ENCODE data around the gene MAP2K5.

MAP2K5 gene

DNA sequence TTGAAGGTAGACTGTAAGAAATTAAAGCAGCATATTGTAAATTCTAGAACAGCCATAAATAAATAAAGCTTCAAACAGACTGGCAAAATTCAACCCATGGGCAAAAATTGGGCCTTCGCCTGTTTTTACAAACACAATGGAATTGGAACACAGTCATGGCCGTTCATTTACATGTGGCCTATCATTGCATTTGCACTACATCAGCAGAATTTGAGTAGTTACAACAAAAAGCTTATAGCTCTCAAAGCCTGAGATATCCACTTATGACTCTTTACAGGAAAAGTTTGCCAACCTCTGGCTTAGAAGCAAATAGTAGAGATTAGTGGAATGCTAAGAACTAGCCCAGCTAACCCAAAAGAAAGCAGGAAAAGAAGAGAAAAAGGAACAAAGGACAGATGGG, 143.2 kb downstream of the MAP2K5 start:
- no peak for TF ChIP-seq NFIC (IDR thresholded peaks at IDR 0.05)

DNA sequence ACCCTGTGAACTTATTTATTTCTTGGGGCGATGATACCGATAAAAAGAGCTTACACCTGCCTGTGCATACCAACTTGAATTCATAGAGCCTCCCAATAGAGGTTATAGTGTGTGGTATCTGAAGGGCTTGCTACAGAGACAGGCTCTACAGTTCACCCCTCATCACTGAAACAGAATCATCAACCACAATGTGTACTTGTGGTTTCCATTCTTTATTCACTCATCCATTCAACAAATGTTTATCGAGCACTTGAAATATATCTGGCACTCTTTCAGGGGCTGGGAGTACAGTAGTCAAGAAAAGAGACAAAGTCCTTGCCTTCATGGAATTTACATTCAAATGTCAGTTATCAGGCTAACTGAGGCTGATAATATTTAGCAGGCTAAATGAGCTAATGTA, 148.4 kb downstream of the MAP2K5 start:
- TF ChIP-seq CEBPB (IDR thresholded peaks at IDR 0.05), result no peak
- no peak for TF ChIP-seq EP300 (IDR thresholded peaks at IDR 0.05; ENCODE audit: borderline replicate concordance)
- TF ChIP-seq TAF1 (IDR thresholded peaks at IDR 0.05; ENCODE audit: low read depth), result no peak
- no peak for TF ChIP-seq ZBTB7A (IDR thresholded peaks at IDR 0.05; ENCODE audit: low read depth)
- TF ChIP-seq TCF12 (IDR thresholded peaks at IDR 0.05; ENCODE audit: low read depth), result no peak
- TF ChIP-seq, protein P1, sequence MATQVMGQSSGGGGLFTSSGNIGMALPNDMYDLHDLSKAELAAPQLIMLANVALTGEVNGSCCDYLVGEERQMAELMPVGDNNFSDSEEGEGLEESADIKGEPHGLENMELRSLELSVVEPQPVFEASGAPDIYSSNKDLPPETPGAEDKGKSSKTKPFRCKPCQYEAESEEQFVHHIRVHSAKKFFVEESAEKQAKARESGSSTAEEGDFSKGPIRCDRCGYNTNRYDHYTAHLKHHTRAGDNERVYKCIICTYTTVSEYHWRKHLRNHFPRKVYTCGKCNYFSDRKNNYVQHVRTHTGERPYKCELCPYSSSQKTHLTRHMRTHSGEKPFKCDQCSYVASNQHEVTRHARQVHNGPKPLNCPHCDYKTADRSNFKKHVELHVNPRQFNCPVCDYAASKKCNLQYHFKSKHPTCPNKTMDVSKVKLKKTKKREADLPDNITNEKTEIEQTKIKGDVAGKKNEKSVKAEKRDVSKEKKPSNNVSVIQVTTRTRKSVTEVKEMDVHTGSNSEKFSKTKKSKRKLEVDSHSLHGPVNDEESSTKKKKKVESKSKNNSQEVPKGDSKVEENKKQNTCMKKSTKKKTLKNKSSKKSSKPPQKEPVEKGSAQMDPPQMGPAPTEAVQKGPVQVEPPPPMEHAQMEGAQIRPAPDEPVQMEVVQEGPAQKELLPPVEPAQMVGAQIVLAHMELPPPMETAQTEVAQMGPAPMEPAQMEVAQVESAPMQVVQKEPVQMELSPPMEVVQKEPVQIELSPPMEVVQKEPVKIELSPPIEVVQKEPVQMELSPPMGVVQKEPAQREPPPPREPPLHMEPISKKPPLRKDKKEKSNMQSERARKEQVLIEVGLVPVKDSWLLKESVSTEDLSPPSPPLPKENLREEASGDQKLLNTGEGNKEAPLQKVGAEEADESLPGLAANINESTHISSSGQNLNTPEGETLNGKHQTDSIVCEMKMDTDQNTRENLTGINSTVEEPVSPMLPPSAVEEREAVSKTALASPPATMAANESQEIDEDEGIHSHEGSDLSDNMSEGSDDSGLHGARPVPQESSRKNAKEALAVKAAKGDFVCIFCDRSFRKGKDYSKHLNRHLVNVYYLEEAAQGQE (IDR thresholded peaks at IDR 0.05; ENCODE audit: low read depth), result no peak
- no peak for TF ChIP-seq YY1 (IDR thresholded peaks at IDR 0.05; ENCODE audit: low read depth)
- no peak for TF ChIP-seq CREB1 (IDR thresholded peaks at IDR 0.05; ENCODE audit: low read depth)
- no peak for TF ChIP-seq FOXM1 (IDR thresholded peaks at IDR 0.05; ENCODE audit: borderline replicate concordance, low read depth)
- TF ChIP-seq RAD21 (IDR thresholded peaks at IDR 0.05; ENCODE audit: low read depth), result no peak
- TF ChIP-seq TEAD4 (IDR thresholded peaks at IDR 0.05), result no peak
- TF ChIP-seq, protein P2, sequence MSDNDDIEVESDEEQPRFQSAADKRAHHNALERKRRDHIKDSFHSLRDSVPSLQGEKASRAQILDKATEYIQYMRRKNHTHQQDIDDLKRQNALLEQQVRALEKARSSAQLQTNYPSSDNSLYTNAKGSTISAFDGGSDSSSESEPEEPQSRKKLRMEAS (IDR thresholded peaks at IDR 0.05), result no peak
- no peak for TF ChIP-seq NFIC (IDR thresholded peaks at IDR 0.05)

DNA sequence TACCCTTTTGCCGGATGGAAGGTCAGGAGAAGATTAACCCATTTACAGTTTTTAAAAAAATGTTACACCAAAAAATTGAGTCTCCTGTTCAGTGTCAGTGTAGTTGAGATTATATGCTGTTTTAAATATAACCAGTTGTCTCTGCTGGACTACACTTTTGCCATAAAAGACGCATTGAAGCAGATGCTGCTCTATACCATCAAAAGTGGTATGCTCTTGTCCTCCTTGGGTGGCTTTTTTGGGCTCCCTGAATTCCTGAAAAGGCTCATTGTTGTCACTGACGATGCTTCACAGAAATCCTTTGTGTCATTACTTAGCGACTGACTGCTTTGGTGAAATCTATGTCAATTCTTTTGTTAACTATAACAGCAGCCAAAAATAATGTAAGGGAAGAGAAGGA, 148.9 kb downstream of the MAP2K5 start:
- TF ChIP-seq EGR1 (IDR thresholded peaks at IDR 0.05), result no peak
- TF ChIP-seq TEAD4 (IDR thresholded peaks at IDR 0.05), result no peak

DNA sequence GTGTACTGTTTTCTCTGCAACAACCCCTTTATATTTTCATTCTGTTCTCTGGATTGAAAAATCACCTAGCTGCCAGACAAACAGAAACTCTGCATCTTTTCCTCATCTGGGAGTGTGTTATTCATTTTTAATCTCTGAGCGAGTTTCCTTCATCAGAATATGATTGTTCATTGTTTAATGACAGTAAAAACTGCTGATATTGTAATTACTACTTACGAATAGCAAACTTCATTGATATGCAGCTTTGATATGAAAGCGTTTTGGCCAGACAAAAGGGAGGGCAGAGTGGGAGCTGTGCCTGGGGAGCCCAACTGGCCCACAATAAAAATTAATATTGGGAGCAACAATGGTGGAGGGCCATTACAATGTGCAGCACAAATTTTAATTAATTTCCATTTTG, 150.1 kb downstream of the MAP2K5 start:
- TF ChIP-seq RAD21 (IDR thresholded peaks at IDR 0.05; ENCODE audit: low read depth), result no peak
- TF ChIP-seq TEAD4 (IDR thresholded peaks at IDR 0.05), result no peak
- no peak for TF ChIP-seq ZBTB7A (IDR thresholded peaks at IDR 0.05; ENCODE audit: low read depth)
- TF ChIP-seq NFIC (IDR thresholded peaks at IDR 0.05), result no peak
- TF ChIP-seq YY1 (IDR thresholded peaks at IDR 0.05; ENCODE audit: low read depth), result no peak

DNA sequence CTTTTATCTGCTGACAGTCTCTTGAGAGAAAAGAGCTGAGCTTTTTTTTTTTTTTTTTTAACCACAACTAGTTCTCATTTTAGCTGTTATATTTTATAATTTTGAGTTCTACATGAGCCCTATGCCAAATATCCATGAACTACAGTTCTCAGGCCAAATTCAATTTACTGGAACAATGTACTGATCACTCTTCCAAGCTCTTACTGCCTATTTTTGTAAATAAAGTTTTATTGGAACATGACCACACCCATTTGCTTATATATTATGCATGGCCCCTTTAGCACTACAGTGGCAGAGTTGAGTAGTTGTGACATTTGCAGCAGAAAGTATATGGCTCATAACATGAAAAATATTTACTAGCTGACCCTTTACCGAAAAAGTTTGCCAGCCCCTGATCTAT, 153.6 kb downstream of the MAP2K5 start:
- TF ChIP-seq CEBPB (IDR thresholded peaks at IDR 0.05), result no peak
- no peak for TF ChIP-seq YY1 (IDR thresholded peaks at IDR 0.05; ENCODE audit: low read depth)
- TF ChIP-seq, protein P3, sequence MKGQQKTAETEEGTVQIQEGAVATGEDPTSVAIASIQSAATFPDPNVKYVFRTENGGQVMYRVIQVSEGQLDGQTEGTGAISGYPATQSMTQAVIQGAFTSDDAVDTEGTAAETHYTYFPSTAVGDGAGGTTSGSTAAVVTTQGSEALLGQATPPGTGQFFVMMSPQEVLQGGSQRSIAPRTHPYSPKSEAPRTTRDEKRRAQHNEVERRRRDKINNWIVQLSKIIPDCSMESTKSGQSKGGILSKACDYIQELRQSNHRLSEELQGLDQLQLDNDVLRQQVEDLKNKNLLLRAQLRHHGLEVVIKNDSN (IDR thresholded peaks at IDR 0.05), result no peak
- no peak for TF ChIP-seq EGR1 (IDR thresholded peaks at IDR 0.05)
- TF ChIP-seq CREB1 (IDR thresholded peaks at IDR 0.05; ENCODE audit: low read depth), result no peak
- no peak for TF ChIP-seq EP300 (IDR thresholded peaks at IDR 0.05; ENCODE audit: borderline replicate concordance)
- no peak for TF ChIP-seq ZBTB7A (IDR thresholded peaks at IDR 0.05; ENCODE audit: low read depth)
- no peak for TF ChIP-seq FOXM1 (IDR thresholded peaks at IDR 0.05; ENCODE audit: borderline replicate concordance, low read depth)
- no peak for TF ChIP-seq TCF12 (IDR thresholded peaks at IDR 0.05; ENCODE audit: low read depth)
- no peak for TF ChIP-seq RAD21 (IDR thresholded peaks at IDR 0.05; ENCODE audit: low read depth)
- TF ChIP-seq, protein P2 (IDR thresholded peaks at IDR 0.05), result no peak
- TF ChIP-seq, protein P1 (IDR thresholded peaks at IDR 0.05; ENCODE audit: low read depth), result no peak
- no peak for TF ChIP-seq NFIC (IDR thresholded peaks at IDR 0.05)
- no peak for TF ChIP-seq TAF1 (IDR thresholded peaks at IDR 0.05; ENCODE audit: low read depth)
- no peak for TF ChIP-seq TEAD4 (IDR thresholded peaks at IDR 0.05)

DNA sequence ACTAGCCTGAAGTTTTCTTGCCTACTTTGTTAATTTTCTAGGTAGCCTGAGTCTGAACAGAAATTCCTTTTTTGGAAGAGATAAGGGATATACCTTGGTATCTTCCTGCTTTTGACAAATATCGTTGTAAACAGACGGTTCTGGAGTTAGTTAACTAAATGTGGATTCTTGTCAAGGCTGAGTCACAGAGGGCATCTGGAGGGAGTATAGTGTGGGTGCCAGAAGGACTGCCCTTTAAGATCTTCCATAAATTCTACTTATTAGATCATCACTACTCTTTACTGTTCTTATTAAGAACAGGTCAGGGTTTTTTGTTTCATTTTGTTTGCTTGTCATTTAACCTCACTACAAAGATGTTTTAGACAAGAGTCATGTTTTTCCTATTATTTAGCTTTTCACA, 157.5 kb downstream of the MAP2K5 start:
- no peak for TF ChIP-seq RAD21 (IDR thresholded peaks at IDR 0.05; ENCODE audit: low read depth)
- no peak for TF ChIP-seq ZBTB7A (IDR thresholded peaks at IDR 0.05; ENCODE audit: low read depth)
- TF ChIP-seq TEAD4 (IDR thresholded peaks at IDR 0.05), result no peak
- TF ChIP-seq CREB1 (IDR thresholded peaks at IDR 0.05; ENCODE audit: low read depth), result no peak
- TF ChIP-seq TAF1 (IDR thresholded peaks at IDR 0.05; ENCODE audit: low read depth), result no peak
- no peak for TF ChIP-seq FOXM1 (IDR thresholded peaks at IDR 0.05; ENCODE audit: borderline replicate concordance, low read depth)
- TF ChIP-seq, protein P3 (IDR thresholded peaks at IDR 0.05), result no peak
- TF ChIP-seq, protein P2 (IDR thresholded peaks at IDR 0.05), result no peak

DNA sequence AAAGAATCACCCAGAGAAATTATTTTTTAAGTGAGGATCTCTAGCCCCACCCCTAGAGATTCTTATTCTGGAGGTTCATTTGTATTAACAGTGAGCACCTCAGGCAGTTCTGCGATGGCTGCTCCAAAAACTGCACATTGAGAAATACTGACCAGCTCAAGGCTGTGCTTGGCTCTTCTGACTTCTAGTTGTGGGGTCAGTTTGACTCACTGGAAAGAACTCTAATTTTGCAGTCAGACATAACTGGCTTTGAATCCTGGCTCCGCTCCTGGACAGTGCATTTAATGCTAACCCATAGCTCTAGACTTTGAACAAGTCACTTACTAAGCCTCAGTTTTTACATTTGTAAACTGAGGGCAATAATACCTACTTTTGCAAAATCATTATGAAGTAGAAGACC, 159.2 kb downstream of the MAP2K5 start:
- TF ChIP-seq CEBPB (IDR thresholded peaks at IDR 0.05), result no peak
- no peak for TF ChIP-seq ZBTB7A (IDR thresholded peaks at IDR 0.05; ENCODE audit: low read depth)
- no peak for TF ChIP-seq RAD21 (IDR thresholded peaks at IDR 0.05; ENCODE audit: low read depth)
- no peak for TF ChIP-seq FOXM1 (IDR thresholded peaks at IDR 0.05; ENCODE audit: borderline replicate concordance, low read depth)
- TF ChIP-seq, protein P2 (IDR thresholded peaks at IDR 0.05), result no peak
- no peak for TF ChIP-seq CREB1 (IDR thresholded peaks at IDR 0.05; ENCODE audit: low read depth)
- no peak for TF ChIP-seq TEAD4 (IDR thresholded peaks at IDR 0.05)
- TF ChIP-seq YY1 (IDR thresholded peaks at IDR 0.05; ENCODE audit: low read depth), result no peak
- TF ChIP-seq, protein P3 (IDR thresholded peaks at IDR 0.05), result no peak
- no peak for TF ChIP-seq EP300 (IDR thresholded peaks at IDR 0.05; ENCODE audit: borderline replicate concordance)
- TF ChIP-seq, protein P1 (IDR thresholded peaks at IDR 0.05; ENCODE audit: low read depth), result no peak
- no peak for TF ChIP-seq TCF12 (IDR thresholded peaks at IDR 0.05; ENCODE audit: low read depth)
- TF ChIP-seq NFIC (IDR thresholded peaks at IDR 0.05), result no peak
- no peak for TF ChIP-seq EGR1 (IDR thresholded peaks at IDR 0.05)
